Dedifferentiated amniotic fluid mesenchymal stem cell (primary cell): ENCODE data around the gene BNIP5.
"Not testable (repeated sequence)": the region's sequence is repeated elsewhere in the genome, so short reads cannot be mapped to it uniquely, and the experiment has no call there.

Source experiments
- DNase-seq: peaks from one replicate; pipeline ENCODE4 v3.0.0-alpha.2; 2016; ENCODE audit errors: extremely low spot score

The BNIP5 gene

DNA sequence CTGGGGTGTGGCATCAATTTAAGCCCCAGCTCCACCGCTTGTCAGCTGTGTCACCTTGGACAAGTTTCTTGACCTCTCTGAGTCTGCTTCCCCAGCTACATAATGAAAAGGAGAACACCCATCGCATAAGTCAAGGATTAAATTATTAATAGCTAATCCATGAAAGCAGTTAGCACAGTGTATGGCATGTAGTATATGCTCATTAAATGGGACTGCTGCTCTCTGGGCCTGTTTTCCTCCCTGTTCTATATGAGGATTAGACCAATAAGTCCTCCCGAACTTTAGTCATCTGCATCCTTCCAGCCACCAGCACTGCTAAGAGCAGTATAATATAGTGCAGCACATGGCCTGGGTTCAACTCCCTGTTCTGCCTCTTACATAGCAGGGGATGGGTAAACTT lies 31.1 kb upstream of the BNIP5 start:
- DNase-seq, result no peak

DNA sequence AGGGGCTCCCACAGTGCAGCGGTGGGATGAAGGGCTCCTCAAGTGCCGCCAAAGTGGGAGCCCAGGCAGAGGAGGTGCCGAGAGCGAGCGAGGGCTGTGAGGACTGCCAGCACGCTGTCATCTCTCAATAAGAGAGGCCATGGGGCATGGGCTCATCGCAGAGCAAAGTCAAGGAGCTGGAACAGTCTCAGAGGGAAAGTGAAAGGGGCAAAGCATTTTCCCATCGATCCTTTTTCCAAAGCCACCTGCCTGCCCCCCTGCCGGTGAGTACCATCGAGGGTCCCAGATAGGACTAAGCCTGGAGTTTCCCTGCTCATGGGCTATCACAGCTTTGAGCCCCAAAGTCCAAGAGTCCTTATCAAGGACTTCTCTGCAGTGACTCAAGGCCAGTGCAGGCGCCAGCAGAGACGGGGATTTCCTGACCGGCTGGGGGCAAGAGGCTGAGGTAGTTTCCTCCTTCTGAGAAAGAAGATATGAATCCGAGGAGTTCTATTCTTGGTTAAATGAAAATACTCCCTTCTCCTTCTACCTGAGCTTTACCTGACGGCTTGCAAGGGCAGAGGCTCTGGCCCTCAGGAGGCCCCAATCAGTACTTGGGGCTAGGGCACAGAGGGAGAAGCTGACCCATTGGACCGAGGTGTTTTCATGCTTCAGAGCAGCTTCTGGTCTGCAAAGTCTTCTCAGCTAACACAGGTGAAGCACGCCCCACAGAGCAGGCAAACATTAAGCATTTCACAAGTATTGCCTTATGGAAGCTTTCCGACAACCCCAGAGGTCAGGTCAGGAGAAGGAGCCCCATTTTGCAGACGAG lies 28.2 kb upstream of the BNIP5 start:
- no peak for DNase-seq

DNA sequence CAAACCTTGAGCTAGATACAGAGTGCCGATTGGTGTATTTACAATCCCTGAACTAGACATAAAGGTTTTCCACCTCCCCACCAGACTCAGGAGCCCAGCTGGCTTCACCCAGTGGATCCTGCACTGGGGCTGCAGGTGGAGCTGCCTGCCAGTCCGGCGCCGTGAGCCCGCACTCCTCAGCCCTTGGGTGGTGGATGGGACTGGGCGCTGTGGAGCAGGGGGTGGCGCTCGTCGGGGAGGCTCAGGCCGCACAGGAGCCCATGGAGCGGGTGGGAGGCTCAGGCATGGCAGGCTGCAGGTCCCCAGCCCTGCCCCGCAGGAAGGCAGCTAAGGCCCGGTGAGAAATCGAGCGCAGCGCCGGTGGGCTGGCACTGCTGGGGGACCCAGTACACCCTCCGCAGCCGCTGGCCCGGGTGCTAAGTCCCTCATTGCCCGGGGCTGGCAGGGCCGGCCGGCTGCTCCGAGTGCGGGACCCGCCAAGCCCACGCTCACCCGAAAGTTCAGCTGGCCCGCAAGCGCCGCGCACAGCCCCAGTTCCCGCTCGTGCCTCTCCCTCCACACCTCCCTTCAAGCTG lies 27.5 kb upstream of the BNIP5 start:
- DNase-seq, result not testable (repeated sequence)

DNA sequence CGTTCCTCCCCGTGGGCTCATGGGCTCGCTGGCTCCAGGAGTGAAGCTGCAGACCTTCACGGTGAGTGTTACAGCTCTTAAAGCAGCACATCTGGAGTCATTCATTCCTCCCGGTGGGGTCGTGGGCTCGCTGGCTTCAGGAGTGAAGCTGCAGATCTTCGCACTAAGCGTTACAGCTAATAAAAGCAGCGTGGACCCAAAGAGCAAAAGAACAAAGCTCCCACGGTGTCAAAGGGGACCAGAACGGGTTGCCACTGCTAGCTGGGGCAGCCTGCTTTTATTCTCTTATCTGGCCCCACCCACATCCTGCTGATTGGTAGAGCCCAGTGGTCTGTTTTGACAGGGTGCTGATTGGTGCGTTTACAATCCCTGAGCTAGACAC lies 26.7 kb upstream of the BNIP5 start:
- not testable (repeated sequence) for DNase-seq

DNA sequence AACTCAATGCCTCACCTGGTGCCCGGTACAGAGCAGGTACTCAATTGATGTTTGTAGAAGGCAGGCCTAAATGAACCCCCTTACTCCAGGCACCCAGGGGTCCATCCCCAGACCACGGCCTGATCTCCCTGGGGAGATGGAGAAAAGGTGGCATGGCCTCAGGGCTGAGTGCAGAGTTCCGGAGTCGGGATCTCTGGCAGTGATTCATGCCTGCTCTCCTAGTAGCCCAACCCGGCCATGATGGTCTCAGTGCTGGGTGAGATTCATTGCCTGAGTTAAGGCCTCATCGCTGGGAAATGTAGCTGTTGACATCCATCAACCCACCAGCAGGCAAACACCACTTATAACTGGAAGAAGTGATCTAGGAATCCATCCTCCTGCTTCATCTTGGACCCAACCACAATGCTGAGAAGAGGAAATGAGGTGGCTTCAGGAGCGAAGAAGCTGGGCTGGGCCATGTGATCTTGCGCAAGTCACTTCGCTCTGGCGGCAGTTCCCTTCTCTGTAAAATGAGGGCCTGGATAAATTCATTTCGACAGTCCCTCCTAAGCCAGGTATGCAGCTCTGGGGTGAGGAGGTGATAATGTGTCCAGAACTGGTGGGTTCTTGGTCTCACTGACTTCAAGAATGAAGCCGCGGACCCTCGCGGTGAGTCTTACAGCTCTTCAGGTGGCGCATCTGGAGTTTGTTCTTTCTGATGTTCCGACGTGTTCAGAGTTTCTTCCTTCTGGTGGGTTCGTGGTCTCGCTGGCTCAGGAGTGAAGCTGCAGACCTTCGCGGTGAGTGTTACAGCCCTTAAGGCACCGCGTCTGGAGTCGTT lies 26.1 kb upstream of the BNIP5 start:
- no peak for DNase-seq

DNA sequence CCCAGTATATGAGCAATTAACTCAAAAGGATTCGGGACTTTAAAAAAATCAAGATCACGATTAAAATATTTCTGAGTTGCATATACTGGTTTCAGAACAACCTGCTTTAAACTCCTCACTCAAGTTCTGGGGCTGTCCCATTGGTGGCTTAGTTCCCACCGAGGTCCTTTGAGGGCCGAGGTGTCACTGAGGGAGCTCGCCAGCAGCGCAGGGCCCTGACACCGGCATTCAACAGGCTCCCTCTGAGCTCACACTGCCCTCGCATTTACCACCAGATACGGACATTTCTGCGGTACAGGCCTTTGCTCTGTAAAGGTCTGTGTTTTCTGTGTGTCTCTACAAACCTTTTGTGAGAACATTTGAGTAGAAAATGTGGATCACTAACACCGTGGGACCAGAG lies 24.4 kb upstream of the BNIP5 start:
- no peak for DNase-seq

DNA sequence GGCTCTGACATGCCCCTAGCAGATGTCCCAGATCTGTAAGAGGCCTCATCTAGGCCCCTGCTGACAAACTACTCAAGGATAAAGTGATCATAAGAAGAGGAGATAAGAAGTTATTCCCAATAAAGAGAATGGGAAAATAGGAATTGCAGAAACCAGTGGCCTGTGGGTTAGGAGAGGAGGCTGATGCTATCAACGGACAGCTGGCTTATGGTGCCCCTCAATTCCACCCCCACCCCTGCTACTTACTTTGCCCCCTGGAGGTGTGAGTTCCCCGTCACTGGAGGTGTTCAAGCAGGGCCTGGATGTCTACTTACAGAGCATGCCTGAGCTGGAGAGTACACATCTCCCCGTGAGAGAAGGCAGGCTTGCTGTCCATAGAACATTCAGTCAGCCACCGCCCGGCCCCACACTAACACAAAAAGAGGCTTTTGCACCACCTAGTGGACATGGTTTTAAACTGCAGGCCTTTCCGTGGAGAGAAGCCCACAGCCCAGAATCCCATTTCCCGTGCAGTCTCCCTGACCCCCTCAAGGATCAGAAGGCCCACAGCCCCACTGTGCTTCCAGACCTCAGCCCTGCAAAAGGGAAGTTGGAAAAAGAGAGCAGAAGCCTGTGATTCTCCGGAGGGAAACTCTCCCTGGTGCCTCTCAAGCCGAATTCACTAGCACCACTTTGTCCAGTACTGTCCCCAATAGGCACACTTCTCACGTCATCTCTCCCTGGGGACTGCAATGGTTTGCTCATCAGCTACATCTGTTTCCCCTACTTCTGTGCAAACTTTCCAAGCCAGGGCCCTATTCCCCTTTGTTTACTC lies 23.8 kb upstream of the BNIP5 start:
- DNase-seq, result peak; percentile 88

DNA sequence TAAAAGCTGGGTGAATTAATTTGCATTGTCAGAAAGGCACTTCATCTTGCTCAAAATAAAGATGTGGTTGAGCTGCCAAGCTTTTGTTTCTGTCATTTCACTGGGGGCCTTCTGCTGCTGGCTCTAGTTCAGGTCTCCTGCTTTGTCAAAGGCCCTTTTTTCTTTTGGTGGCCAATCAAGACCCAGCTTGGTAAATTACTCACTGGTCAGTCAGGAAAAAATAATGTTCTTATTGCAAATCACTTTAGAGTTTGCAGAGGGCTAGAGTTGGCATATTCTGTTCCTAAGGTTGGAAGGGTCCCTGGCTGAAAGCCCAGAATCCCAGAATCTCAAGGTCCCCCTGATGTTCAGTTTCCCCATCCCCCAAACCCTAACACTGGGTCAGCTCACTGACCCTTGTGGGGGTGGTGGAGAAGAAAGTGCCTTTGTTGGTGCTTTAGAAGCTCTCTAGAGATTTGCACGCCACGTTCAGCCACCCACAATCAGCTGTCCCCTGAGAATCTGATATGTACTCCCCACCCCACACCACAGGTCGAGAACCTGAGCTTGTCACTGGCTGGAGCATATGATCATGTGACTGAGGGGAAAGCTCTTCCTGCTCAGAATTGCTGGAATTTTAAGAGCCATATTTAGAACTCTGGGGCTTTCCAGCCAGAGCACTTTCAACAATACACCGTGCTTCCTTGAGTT lies 21.7 kb upstream of the BNIP5 start:
- no peak for DNase-seq

DNA sequence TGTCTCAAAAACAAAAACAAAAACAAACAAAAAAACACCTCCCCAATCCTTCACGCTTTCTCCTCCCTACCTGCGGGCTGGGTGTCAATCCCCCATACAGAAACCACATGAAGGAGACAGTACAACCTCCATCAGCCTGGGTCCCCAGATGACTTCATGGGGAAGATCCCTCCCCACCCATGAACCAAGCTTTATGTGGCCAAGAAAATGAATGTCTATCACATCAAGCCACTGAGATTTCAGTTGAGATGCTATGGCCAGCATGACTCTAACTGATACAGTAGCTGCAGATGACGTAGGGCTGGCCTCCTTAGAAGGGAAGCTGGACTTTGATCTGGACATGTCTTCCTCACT lies 21.2 kb upstream of the BNIP5 start:
- no peak for DNase-seq

DNA sequence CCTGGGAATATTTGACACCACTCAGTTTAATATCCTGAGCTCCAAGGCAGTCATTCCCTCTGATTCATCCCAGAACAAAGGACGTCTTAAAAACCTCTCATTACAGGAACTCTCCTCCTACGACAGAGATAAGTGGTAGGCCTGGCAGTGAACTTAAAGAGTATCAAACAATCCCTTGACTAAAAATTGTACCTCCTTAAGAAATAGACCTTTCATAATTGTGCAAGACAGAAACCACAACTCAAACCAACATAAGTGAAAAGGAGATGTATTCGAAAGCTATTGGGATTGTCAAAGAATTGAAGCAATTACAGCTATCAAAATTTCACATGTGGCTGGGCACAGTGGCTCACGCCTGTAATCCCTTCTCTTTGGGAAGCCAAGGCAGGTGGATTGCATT lies 19.1 kb upstream of the BNIP5 start:
- DNase-seq, result no peak

DNA sequence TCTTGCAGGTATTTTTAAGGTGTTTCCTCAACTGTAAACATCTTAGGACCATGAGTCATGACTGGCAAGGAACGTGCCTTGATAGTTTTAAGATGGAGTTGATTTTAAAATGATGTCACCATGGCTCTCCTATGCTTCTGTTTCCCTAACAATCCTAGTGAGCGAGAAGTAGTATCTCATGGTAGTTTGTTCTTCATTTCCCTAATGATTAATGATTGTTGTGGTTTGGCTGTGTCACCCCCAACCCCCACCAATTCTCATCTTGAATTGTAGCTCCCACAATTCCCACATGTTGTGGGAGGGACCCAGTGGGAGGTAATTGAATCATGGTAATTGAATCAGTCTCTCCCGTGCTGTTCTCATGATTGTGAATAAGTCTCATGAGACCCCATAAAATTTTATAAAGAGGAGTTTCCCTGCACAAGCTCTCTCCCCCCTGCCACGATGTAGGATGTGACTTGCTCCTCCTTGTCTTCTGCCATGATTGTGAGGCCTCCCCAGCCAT lies 16.8 kb upstream of the BNIP5 start:
- DNase-seq, result no peak

DNA sequence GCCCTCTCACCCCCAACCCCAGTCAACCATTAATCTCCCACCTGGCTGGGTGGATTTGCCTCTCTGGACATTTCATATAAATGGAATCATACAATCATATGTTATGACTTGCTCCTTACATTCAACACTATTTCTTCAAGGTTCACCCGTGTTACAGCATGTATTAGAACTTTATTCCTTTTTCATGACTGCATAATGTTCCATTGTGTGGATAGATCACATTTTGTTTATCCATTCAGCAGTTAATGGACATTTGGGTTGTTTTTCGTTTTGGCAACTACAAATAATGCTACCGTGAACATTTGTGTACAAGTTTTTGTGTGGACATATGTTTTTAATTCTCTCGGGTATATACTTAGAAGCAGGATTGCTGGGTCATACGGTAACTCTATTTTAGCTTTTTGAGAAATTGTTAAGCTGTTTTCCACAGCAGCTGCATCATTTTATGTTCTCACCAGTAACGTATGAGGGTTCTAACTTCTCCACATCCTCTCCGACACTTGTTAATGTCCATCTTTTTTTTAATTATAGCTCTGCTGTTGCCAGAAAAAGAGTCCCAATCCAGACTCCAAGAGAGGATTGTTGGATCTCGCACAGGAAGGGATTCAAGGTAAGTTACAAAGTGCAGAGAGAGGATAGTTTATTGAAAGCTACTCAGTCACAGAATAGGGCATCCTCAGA lies 15.9 kb upstream of the BNIP5 start:
- no peak for DNase-seq

DNA sequence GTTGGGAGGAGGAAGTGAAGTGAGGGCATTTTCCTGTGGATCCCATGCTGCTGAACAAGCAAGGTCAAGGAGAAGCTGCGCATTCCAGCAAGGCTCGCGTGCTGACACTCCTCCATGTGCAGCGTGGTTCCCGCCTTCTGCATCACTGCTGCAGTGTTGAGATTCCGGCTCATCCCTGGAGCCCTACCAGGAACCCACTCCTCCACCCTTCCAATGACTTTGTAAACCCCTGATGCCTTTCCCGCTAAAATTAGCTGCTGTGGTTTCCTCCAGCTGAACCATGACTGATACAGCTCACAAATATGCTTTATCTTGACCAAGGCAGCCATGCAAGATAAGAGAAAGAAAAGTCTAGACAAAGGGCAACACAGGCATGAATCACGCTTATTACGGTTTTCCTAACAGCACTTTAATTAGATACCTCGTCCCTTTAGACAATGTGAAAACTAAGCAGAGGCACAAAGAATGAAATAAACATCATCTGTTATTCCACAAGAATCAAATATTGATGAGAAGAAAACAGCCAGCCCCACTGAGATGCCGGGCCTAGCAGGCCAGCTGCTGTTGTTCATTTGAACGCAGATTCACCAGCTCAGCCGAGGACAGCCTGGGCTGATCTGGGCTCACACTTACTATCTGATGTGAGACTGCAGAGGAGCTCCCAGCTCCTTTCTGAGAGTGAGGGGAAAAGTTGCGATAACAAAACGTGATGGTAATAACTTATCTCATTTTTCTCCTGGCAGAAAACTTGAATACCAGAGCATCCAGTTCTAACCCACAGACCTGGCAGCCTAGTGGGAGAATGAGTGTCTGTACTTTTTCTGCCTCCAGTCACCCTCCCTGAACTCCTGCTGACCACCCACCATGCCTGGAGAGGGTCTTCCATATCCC lies 14.2 kb upstream of the BNIP5 start:
- DNase-seq, result no peak

DNA sequence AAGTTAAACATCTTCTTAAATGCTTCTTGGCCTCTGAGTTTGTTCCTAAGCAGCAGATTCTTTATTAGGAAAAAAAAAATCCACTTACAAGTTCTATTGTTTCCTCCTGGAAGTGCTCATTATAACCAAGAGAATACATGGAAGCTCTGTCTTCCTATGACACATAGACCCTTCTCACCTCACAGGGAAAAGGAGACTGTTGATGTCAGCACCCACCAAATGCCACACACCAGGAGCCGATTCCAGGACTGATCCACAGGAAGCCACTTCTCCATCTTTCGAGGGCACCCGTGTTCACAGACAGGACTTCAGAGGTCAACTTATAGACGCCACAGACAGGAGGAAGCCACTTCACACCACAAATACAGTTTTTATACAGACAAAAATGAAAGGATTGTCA lies 13.4 kb upstream of the BNIP5 start:
- DNase-seq, result no peak

DNA sequence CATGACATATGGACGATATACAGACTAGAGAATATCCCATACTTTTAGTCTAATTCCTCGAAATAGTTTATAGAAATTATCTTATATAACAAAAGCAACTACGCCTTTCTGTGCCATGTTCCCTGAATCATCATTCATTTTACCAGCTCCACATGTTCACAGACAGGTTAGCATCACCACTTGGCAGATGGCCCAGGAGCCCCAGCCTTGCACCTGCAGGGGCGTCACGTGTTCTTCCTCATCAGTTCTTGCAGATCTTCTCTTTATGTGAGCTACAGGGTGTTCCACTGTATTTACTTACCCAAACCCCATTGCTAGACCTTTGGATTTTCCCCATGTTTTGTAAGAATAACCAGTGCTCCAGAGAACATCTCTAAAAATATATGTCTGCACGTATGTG lies 12.6 kb upstream of the BNIP5 start:
- DNase-seq, result no peak

DNA sequence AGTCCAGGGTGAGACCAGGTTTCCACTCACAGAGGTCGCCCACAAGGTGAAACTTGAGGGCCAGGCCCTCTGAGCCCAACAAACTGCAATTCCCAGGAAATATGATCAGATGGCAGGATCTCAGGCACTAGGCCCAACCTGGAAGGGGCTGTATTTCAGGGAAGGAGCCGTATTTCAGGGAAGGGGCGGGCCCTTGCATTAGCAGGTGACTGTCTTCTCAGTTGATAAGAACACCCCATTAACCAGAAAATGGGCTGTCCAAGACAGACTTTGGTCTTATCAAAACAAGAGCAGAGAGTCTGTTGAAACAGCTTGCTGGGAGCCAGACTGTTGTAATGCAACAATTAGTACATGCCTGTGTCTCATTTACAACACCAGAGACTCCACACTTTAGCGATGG lies 10.9 kb upstream of the BNIP5 start:
- DNase-seq, result no peak

DNA sequence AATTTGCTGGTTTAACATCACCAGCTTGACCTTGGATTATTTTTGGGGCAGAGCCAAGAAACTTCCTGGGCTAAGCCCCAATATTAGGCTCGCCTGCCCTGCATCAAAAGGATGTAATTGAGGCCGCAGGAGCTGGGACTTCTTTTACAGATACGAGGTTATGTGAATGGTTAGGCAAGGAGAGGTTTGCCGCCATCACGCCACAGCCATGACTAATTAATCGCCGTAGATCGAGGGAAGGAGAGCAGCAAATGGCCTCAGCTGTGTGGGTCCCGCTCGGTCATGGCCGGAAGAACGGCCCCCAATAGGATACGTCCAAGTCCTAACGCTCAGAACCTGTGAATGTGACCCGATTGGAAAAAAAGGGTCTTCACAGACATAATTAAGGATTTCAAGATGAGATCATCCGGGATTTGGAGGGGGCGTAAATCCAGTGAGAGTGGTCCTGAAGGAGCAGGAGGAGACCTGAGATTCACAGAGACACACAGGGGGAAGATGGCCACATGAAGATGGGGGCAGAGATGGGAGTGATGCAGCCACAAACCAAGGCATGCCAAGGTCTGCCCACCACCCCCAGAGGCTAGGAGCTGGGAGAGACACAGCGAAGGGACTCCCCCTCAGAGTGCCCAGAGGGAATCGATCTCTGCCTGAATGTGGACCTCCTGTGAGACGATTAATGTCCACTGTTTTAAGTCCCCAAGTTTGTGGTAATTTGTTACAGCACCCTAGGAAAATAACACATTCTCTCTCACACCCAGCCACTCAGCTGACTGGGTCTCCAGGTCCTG lies 10.0 kb upstream of the BNIP5 start:
- no peak for DNase-seq

DNA sequence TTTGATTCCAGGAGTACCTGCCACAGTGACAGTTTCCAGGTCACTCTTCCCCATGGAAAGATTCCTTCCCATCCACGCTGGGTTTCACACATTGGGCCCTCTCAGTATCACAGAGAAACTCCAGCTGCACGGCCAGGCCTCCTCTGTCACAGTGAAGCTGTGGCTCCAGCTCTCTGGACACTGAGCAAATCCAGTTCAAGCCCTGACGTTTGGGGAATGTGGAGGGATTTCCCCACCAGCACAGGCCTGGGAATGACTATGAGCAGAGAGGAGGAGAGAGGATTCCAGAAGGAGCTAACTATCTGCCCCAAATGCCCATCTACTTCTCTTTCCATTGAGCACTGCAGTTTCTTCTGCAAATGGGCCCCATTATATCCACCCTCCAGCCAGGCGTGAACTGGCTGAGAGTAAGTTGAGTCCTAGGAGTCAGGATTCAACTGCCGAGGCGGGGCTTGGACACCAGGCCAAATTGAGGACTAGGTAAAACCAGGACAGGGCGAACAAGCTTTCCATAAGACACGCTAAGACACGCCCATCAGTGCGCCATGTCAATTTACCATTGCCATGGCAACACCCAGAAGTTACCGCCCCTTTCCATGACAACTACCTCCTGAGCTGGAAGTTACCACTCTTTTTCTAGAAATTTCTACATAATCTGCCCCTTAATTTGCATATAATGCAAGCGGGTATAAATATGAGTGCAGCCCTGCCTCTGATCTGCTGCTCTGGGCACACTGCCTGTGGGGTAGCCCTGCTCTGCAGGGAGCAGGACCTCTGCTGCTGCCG lies 9.2 kb upstream of the BNIP5 start:
- DNase-seq, result no peak
